Measurements from ENCODE around the gene PLEKHJ1. TPM values are rescaled to one million over a fixed set of nuclear protein-coding genes. Genes with fewer than 3 reads are reported as not detected.

PLEKHJ1 gene
- total and polyA plus RNA-seq, 9 of the 15 experiments (the other 6 are each of a cell fraction or from before 2014, with no cell fraction given): 1.5 to 188 (median 63.9) TPM

DNA sequence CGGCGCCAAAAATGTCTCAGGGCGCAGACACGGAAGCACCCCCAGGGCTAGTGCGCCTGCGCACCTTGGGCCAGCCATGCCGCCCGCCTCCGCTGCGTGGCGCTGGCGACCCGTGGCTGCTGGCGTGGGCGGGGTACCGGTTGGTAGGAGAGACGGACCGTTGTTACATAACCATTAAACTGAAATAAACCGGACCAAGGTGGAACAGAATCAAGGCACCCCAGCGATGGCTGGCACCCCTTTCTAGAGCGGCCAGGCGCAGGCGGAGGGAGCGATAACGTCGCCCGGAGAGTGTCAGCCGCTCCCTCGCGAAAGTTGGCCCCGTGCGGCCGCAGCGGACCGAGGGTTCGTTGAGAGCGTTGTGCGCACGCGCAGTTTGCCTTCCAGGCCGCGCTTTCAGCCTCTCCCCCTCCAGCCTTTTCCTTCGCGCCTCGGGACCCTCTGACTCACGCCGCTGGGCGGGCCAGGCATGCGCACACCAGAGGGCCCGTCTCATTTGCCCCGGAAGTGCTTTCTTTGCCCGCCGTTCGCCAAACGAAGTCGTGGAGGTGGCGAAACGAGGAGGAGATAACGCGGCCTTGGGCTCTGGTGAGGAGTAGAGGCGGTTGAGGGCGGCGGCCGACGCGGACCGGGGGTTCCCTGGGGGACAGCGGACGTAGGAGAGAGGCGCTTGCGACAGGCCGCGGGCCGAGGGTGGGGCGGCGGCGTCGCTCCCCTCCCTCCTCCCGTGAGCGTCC lies at the start of gene PLEKHJ1, which contains the start of gene SF3A2 (continued):
- TF ChIP-seq ILK (tag; IDR thresholded peaks at IDR 0.05; ENCODE audit: borderline replicate concordance, low read depth) (no peak), HDAC1 (IDR thresholded peaks at IDR 0.05) (peak in 1 of 2 experiments; percentile 69; a peak in 2 of 4 replicates), ZNF347 (CRISPR knock-in tag; IDR thresholded peaks at IDR 0.05; ENCODE audit: low read depth) (no peak), GTF2A2 (tag; IDR thresholded peaks at IDR 0.05) (no peak), ZBTB2 (IDR thresholded peaks at IDR 0.05) (peak; percentile 98), HMGN3 (IDR thresholded peaks at IDR 0.05; ENCODE audit: borderline replicate concordance, extremely low read depth, insufficient read length, low read depth, low read length) (peak; percentile 67), PRPF4 (IDR thresholded peaks at IDR 0.05; ENCODE audit: insufficient read depth, low read depth, low read length, poor library complexity, severe bottlenecking) (peak; percentile 54), FOXM1 (IDR thresholded peaks at IDR 0.05; ENCODE audit: low read depth) (no peak), FOXM1 (CRISPR knock-in tag; IDR thresholded peaks at IDR 0.05; ENCODE audit: low read depth) (no peak), DLX4 (CRISPR knock-in tag; IDR thresholded peaks at IDR 0.05) (no peak), ZBTB7A (IDR thresholded peaks at IDR 0.05; ENCODE audit: borderline replicate concordance, control insufficient read depth, low read depth, low read length) (peak; percentile 91), MCM5 (IDR thresholded peaks at IDR 0.05; ENCODE audit: low read depth) (no peak), ZNF764 (CRISPR knock-in tag; IDR thresholded peaks at IDR 0.05; ENCODE audit: low read depth) (no peak), HEY1 (CRISPR knock-in tag; IDR thresholded peaks at IDR 0.05; ENCODE audit: borderline replicate concordance) (no peak), ZNF280B (CRISPR knock-in tag; IDR thresholded peaks at IDR 0.05) (no peak), JUNB (CRISPR knock-in tag; conservative IDR thresholded peaks at IDR 0.05) (no peak)
- TF ChIP-seq, protein P1, sequence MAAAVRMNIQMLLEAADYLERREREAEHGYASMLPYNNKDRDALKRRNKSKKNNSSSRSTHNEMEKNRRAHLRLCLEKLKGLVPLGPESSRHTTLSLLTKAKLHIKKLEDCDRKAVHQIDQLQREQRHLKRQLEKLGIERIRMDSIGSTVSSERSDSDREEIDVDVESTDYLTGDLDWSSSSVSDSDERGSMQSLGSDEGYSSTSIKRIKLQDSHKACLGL (CRISPR knock-in tag; IDR thresholded peaks at IDR 0.05; ENCODE audit: borderline replicate concordance, poor library complexity, severe bottlenecking): no peak

Measured in K562 (cell line).